HepG2 (cell line): ENCODE data around the gene TUBB4B. TPM values are rescaled to one million over a fixed set of nuclear protein-coding genes. Genes with fewer than 3 reads are reported as not detected.

Experiments used
- ARHGAP35 ChIP-seq: sonication (generic); formaldehyde crosslinking; IDR thresholded peaks from 2 replicates; pipeline ENCODE4 v1.9.0; 2022; ENCODE audit warnings: mild to moderate bottlenecking, inconsistent platforms, moderate library complexity, missing genetic modification reagents, borderline replicate concordance
- BRD4 ChIP-seq: sonication (generic); formaldehyde crosslinking; IDR thresholded peaks from 2 replicates; pipeline ENCODE4 v1.4.0; 2020; ENCODE audit warnings: missing genetic modification reagents
- EED ChIP-seq: sonication (generic); formaldehyde crosslinking; IDR thresholded peaks from 2 replicates; pipeline ENCODE4 v1.5.0; 2020; ENCODE audit warnings: mild to moderate bottlenecking, missing genetic modification reagents
- GATAD1 ChIP-seq: IDR thresholded peaks from 2 replicates; pipeline ENCODE4 v1.6.1; 2016; ENCODE audit warnings: missing genetic modification reagents, missing compliant biosample characterization
- GTF2F1 ChIP-seq: fragments of 150-350 bp; IDR thresholded peaks from 2 replicates; pipeline ENCODE4 v1.6.1; 2014; ENCODE audit warnings: low read length
- HDAC2 ChIP-seq: sonication (generic); formaldehyde crosslinking; IDR thresholded peaks from 2 replicates; pipeline ENCODE4 v1.4.0; 2020; ENCODE audit warnings: missing genetic modification reagents
- HOXA7 ChIP-seq: sonication (generic); formaldehyde crosslinking; IDR thresholded peaks from 2 replicates; pipeline ENCODE4 v1.8.1; 2022; ENCODE audit warnings: mild to moderate bottlenecking, missing genetic modification reagents, moderate library complexity
- JARID2 ChIP-seq: sonication (generic); formaldehyde crosslinking; IDR thresholded peaks from 2 replicates; pipeline ENCODE4 v1.8.1; 2023; ENCODE audit warnings: missing genetic modification reagents, inconsistent platforms; ENCODE audit not compliant: insufficient replicate concordance
- MAF1 ChIP-seq: sonication (generic); formaldehyde crosslinking; IDR thresholded peaks from 2 replicates; pipeline ENCODE4 v1.5.0; 2020; ENCODE audit warnings: missing genetic modification reagents, borderline replicate concordance
- MXI1 ChIP-seq: IDR thresholded peaks from 3 replicates; pipeline ENCODE4 v1.6.1; 2012; ENCODE audit warnings: low read depth, low read length, inconsistent platforms, borderline replicate concordance
- POLR2AphosphoS5 ChIP-seq: IDR thresholded peaks from 2 replicates; pipeline ENCODE4 v1.6.1; 2012; ENCODE audit warnings: low read depth, low read length
- RFX1 ChIP-seq: fragments of 450-650 bp; IDR thresholded peaks from 2 replicates; pipeline ENCODE4 v1.6.1; 2017
- TARDBP ChIP-seq: sonication (generic); formaldehyde crosslinking; IDR thresholded peaks from 2 replicates; pipeline ENCODE4 v1.8.0; 2022; ENCODE audit warnings: mild to moderate bottlenecking, missing genetic modification reagents
- TOE1 ChIP-seq: sonication (generic); formaldehyde crosslinking; IDR thresholded peaks from 2 replicates; pipeline ENCODE4 v1.4.0; 2020; ENCODE audit warnings: mild to moderate bottlenecking, missing genetic modification reagents
- ZNF589 ChIP-seq: sonication (generic); formaldehyde crosslinking; conservative IDR thresholded peaks from 2 replicates; pipeline ENCODE4 v1.8.0; 2022; ENCODE audit warnings: mild to moderate bottlenecking, moderate library complexity, missing genetic modification reagents
- ZNF720 ChIP-seq: sonication (generic); formaldehyde crosslinking; IDR thresholded peaks from 2 replicates; pipeline ENCODE4 v1.4.0; 2020; ENCODE audit warnings: missing genetic modification reagents
- polyA plus RNA-seq, 8 experiments: library from polyadenylated mRNA; depleted of rRNA in 3 of 8; stranded (reverse) in 7 of 8; unstranded in 1 of 8; fragments of >200 nt; fragmentation: Illumina TruSeq in 4 of 8; extraction: Trizol in 4 of 8; gene quantifications; 2 replicates each; pipeline versions ENCODE4 v1.2.1 to v1.2.3, GENCODE V29; 2011 to 2016; ENCODE audit warnings: low read depth in 4 of 8, missing spikeins in 1 of 8, mixed read lengths in 1 of 8; ENCODE audit not compliant: insufficient read depth in 1 of 8
- total RNA-seq, 5 experiments: library from RNA; depleted of rRNA; stranded (reverse); fragments of >200 nt; fragmentation: Illumina TruSeq; extraction: Trizol; gene quantifications; 2 replicates each; pipeline ENCODE4 v1.2.3, GENCODE V29; 2016; ENCODE audit warnings: low read depth in 1 of 5
- TF ChIP-seq, protein P1 (sequence below): conservative IDR thresholded peaks from 2 replicates; pipeline ENCODE4 v1.6.1; 2018; ENCODE audit warnings: missing genetic modification reagents
- TF ChIP-seq, protein P2 (sequence below): sonication (generic); formaldehyde crosslinking; IDR thresholded peaks from 2 replicates; pipeline ENCODE4 v1.4.0; 2020; ENCODE audit warnings: missing genetic modification reagents
- TF ChIP-seq, protein P3 (sequence below): sonication (generic); formaldehyde crosslinking; IDR thresholded peaks from 2 replicates; pipeline ENCODE4 v1.5.1; 2020; ENCODE audit warnings: missing genetic modification reagents, mild to moderate bottlenecking, borderline replicate concordance
- TF ChIP-seq, protein P4 (sequence below): sonication (generic); formaldehyde crosslinking; IDR thresholded peaks from 2 replicates; pipeline ENCODE4 v1.5.1; 2020; ENCODE audit warnings: mild to moderate bottlenecking, missing genetic modification reagents, moderate library complexity

TUBB4B gene
- total and polyA plus RNA-seq, 2 of the 13 experiments (the other 11 are each of a cell fraction or from before 2014, with no cell fraction given), result 182 to 412 TPM

DNA sequence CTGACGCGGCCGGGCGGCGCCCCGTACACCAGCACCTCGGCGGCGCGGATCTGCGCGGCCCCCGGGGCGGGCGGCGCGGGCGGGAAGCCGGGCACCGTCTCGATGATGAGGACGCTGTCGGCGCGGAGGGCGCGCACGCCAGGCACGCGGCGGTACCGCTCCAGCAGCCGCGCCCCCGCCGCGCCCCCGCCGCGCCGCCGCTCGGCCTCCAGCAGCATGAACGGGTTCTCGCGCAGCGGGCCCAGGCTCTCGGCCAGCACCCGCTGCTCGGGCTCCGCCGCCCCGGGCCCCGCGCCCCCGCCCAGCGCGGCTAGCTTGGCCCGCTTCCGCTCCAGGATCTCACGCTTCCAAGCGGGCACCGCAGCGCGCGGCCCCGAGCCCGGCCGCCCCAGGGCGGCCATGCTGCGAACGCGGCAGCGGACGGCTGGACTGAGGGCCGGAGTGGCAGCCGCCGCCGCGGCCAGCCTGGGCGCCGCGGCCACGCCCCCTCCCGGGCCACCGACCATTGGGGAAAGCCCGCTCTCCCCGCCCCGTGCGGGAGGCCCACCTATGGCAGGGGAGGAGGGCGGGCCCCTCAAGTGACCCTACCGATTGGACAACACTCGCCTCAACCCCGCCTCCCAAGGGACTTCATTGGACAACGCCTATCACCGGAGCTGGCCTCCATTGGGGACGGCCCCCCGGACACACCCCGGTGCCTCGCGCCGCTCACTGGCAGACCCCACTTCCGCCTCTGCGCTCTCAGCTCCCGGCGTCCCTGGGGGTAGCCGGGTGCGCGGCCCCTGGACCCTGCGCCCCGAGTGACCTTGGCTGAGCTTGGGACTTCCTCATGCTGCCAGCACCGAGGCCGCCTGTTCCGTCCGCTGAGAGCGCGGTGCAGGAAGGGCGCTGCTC, 40.5 kb upstream of the TUBB4B start, which contains the start of gene TPRN (continued):
- TF ChIP-seq, protein P1, sequence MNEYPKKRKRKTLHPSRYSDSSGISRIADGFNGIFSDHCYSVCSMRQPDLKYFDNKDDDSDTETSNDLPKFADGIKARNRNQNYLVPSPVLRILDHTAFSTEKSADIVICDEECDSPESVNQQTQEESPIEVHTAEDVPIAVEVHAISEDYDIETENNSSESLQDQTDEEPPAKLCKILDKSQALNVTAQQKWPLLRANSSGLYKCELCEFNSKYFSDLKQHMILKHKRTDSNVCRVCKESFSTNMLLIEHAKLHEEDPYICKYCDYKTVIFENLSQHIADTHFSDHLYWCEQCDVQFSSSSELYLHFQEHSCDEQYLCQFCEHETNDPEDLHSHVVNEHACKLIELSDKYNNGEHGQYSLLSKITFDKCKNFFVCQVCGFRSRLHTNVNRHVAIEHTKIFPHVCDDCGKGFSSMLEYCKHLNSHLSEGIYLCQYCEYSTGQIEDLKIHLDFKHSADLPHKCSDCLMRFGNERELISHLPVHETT (CRISPR knock-in tag), result peak; percentile 94
- TF ChIP-seq MXI1, result peak; percentile 81; the same call in 2 of the 3 replicates
- TF ChIP-seq POLR2AphosphoS5, result peak; percentile 61
- no peak for TF ChIP-seq EED (CRISPR knock-in tag)
- peak; percentile 90 for TF ChIP-seq TARDBP
- TF ChIP-seq, protein P2, sequence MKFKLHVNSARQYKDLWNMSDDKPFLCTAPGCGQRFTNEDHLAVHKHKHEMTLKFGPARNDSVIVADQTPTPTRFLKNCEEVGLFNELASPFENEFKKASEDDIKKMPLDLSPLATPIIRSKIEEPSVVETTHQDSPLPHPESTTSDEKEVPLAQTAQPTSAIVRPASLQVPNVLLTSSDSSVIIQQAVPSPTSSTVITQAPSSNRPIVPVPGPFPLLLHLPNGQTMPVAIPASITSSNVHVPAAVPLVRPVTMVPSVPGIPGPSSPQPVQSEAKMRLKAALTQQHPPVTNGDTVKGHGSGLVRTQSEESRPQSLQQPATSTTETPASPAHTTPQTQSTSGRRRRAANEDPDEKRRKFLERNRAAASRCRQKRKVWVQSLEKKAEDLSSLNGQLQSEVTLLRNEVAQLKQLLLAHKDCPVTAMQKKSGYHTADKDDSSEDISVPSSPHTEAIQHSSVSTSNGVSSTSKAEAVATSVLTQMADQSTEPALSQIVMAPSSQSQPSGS, result peak; percentile 60; the same call in 1 of the 2 replicates
- peak; percentile 89 for TF ChIP-seq BRD4
- 0 out of 2 replicates have a peak, but pooled peaks have one; percentile 67 for TF ChIP-seq TOE1 (CRISPR knock-in tag)
- TF ChIP-seq GTF2F1, result no peak
- no peak for TF ChIP-seq ARHGAP35 (CRISPR knock-in tag)
- TF ChIP-seq MAF1 (CRISPR knock-in tag), result peak; percentile 51; the same call in 1 of the 2 replicates
- peak; percentile 95 for TF ChIP-seq HDAC2 (CRISPR knock-in tag)
- TF ChIP-seq, protein P3, sequence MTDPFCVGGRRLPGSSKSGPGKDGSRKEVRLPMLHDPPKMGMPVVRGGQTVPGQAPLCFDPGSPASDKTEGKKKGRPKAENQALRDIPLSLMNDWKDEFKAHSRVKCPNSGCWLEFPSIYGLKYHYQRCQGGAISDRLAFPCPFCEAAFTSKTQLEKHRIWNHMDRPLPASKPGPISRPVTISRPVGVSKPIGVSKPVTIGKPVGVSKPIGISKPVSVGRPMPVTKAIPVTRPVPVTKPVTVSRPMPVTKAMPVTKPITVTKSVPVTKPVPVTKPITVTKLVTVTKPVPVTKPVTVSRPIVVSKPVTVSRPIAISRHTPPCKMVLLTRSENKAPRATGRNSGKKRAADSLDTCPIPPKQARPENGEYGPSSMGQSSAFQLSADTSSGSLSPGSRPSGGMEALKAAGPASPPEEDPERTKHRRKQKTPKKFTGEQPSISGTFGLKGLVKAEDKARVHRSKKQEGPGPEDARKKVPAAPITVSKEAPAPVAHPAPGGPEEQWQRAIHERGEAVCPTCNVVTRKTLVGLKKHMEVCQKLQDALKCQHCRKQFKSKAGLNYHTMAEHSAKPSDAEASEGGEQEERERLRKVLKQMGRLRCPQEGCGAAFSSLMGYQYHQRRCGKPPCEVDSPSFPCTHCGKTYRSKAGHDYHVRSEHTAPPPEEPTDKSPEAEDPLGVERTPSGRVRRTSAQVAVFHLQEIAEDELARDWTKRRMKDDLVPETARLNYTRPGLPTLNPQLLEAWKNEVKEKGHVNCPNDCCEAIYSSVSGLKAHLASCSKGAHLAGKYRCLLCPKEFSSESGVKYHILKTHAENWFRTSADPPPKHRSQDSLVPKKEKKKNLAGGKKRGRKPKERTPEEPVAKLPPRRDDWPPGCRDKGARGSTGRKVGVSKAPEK (CRISPR knock-in tag), result no peak
- TF ChIP-seq ZNF589 (CRISPR knock-in tag), result peak; percentile 67; the same call in 1 of the 2 replicates
- no peak for TF ChIP-seq HOXA7 (CRISPR knock-in tag)
- peak; percentile 87 for TF ChIP-seq GATAD1
- TF ChIP-seq RFX1, result no peak
- TF ChIP-seq ZNF720 (CRISPR knock-in tag), result no peak
- no peak for TF ChIP-seq JARID2
- TF ChIP-seq, protein P4, sequence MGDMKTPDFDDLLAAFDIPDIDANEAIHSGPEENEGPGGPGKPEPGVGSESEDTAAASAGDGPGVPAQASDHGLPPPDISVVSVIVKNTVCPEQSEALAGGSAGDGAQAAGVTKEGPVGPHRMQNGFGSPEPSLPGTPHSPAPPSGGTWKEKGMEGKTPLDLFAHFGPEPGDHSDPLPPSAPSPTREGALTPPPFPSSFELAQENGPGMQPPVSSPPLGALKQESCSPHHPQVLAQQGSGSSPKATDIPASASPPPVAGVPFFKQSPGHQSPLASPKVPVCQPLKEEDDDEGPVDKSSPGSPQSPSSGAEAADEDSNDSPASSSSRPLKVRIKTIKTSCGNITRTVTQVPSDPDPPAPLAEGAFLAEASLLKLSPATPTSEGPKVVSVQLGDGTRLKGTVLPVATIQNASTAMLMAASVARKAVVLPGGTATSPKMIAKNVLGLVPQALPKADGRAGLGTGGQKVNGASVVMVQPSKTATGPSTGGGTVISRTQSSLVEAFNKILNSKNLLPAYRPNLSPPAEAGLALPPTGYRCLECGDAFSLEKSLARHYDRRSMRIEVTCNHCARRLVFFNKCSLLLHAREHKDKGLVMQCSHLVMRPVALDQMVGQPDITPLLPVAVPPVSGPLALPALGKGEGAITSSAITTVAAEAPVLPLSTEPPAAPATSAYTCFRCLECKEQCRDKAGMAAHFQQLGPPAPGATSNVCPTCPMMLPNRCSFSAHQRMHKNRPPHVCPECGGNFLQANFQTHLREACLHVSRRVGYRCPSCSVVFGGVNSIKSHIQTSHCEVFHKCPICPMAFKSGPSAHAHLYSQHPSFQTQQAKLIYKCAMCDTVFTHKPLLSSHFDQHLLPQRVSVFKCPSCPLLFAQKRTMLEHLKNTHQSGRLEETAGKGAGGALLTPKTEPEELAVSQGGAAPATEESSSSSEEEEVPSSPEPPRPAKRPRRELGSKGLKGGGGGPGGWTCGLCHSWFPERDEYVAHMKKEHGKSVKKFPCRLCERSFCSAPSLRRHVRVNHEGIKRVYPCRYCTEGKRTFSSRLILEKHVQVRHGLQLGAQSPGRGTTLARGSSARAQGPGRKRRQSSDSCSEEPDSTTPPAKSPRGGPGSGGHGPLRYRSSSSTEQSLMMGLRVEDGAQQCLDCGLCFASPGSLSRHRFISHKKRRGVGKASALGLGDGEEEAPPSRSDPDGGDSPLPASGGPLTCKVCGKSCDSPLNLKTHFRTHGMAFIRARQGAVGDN (CRISPR knock-in tag), result peak; percentile 94
